ENCODE measurements around the gene NOS1AP. TPM values are rescaled to one million over a fixed set of nuclear protein-coding genes. Genes with fewer than 3 reads are reported as not detected.

The NOS1AP gene
- total and polyA plus RNA-seq, 3 experiments from 2014 or later: 0.07 TPM; not detected in 2

GRCh38 chr1:162134646-162135045, 65.2 kb downstream of the NOS1AP start:
- ChIA-PET POLR2A (no interaction called here), CTCF (no interaction called here)
- H3K36me3 Mint-ChIP-seq: no peaks in the 10 kb centered on the region

GRCh38 chr1:162135271-162135775, 65.8 kb downstream of the NOS1AP start:
- Mint-ChIP-seq H3K9me3 (no peaks in the 10 kb centered on the region), H3K27ac (no peak overlapping the region), H3K36me3 (no peaks in the 10 kb centered on the region), H3K4me1 (peaks cover 0 to 2% (median 0%) of the 10 kb centered on the region in 3 donors), H3K4me3 (no peak overlapping the region), H3K27me3 (peaks cover 18 to 55% of the 10 kb centered on the region in 2 donors)
- no peak for DNase-seq
- CTCF ChIA-PET: no interaction called here
- Histone ChIP-seq H3K4me1 (ENCODE audit: insufficient read depth, low read length) (no peaks in the 10 kb centered on the region), H3K9me3 (ENCODE audit: low read length) (no peaks in the 10 kb centered on the region), H3K4me3 (ENCODE audit: low read length) (no peak overlapping the region), H3K27me3 (ENCODE audit: insufficient read depth, low read length, poor library complexity, severe bottlenecking) (peaks cover 5% of the 10 kb centered on the region), H3K36me3 (ENCODE audit: insufficient read depth, low read length) (no peaks in the 10 kb centered on the region), H3K27ac (ENCODE audit: low read depth, low read length) (no peak overlapping the region)
- POLR2A ChIA-PET: no interaction called here

More at GRCh38 chr1:162134646-162135045, 65.2 kb downstream of the NOS1AP start:
- no peak overlapping the region for H3K4me3 ChIP-seq (ENCODE audit: low read length)
- H3K36me3 ChIP-seq (ENCODE audit: insufficient read depth, low read length): no peaks in the 10 kb centered on the region
- H3K4me1 ChIP-seq (ENCODE audit: insufficient read depth, low read length): no peaks in the 10 kb centered on the region
- Mint-ChIP-seq H3K9me3 (no peaks in the 10 kb centered on the region), H3K4me1 (peaks cover 0 to 2% (median 0%) of the 10 kb centered on the region in 3 donors), H3K27me3 (peaks cover 16 to 62% of the 10 kb centered on the region in 2 donors), H3K4me3 (no peak overlapping the region), H3K27ac (no peak overlapping the region)
- H3K27me3 ChIP-seq (ENCODE audit: insufficient read depth, low read length, poor library complexity, severe bottlenecking): peaks cover 5% of the 10 kb centered on the region
- H3K27ac ChIP-seq (ENCODE audit: low read depth, low read length): no peak overlapping the region
- no peak for DNase-seq
- H3K9me3 ChIP-seq (ENCODE audit: low read length): no peaks in the 10 kb centered on the region

GRCh38 chr1:162136760-162137159, 67.3 kb downstream of the NOS1AP start:
- Mint-ChIP-seq H3K36me3 (no peaks in the 10 kb centered on the region), H3K4me3 (no peak overlapping the region), H3K27me3 (peaks cover 16 to 46% of the 10 kb centered on the region in 2 donors), H3K9me3 (no peaks in the 10 kb centered on the region), H3K4me1 (peaks cover 0 to 2% (median 0%) of the 10 kb centered on the region in 3 donors), H3K27ac (no peak overlapping the region)
- ChIA-PET POLR2A (no interaction called here), CTCF (no interaction called here)
- DNase-seq: no peak
- Histone ChIP-seq H3K27ac (ENCODE audit: low read depth, low read length) (no peak overlapping the region), H3K9me3 (ENCODE audit: low read length) (no peaks in the 10 kb centered on the region), H3K27me3 (ENCODE audit: insufficient read depth, low read length, poor library complexity, severe bottlenecking) (peaks cover 5% of the 10 kb centered on the region), H3K4me1 (ENCODE audit: insufficient read depth, low read length) (no peaks in the 10 kb centered on the region), H3K4me3 (ENCODE audit: low read length) (no peak overlapping the region), H3K36me3 (ENCODE audit: insufficient read depth, low read length) (no peaks in the 10 kb centered on the region)

- Mint-ChIP-seq H3K36me3 (no peaks in the 10 kb centered on the region), H3K27me3 (peaks cover 16 to 45% of the 10 kb centered on the region in 2 donors), H3K4me3 (no peak overlapping the region), H3K9me3 (no peaks in the 10 kb centered on the region), H3K27ac (peak overlapping the region in 1 of 8 donors; percentile 2), H3K4me1 (peaks cover 0 to 2% (median 0%) of the 10 kb centered on the region in 3 donors)
- DNase-seq: no peak
- CTCF ChIA-PET: no interaction called here
- Histone ChIP-seq H3K27me3 (ENCODE audit: insufficient read depth, low read length, poor library complexity, severe bottlenecking) (no peaks in the 10 kb centered on the region), H3K36me3 (ENCODE audit: insufficient read depth, low read length) (no peaks in the 10 kb centered on the region), H3K27ac (ENCODE audit: low read depth, low read length) (no peak overlapping the region), H3K4me3 (ENCODE audit: low read length) (no peak overlapping the region), H3K9me3 (ENCODE audit: low read length) (no peaks in the 10 kb centered on the region), H3K4me1 (ENCODE audit: insufficient read depth, low read length) (no peaks in the 10 kb centered on the region)
- POLR2A ChIA-PET: no interaction called here
Observed at GRCh38 chr1:162137179-162137960, 67.9 kb downstream of the NOS1AP start.

- Mint-ChIP-seq H3K9me3 (no peaks in the 10 kb centered on the region), H3K4me1 (peaks cover 0 to 2% (median 0%) of the 10 kb centered on the region in 3 donors), H3K36me3 (no peaks in the 10 kb centered on the region), H3K4me3 (no peak overlapping the region), H3K27me3 (peaks cover 11 to 42% of the 10 kb centered on the region in 2 donors), H3K27ac (no peak overlapping the region)
- Histone ChIP-seq H3K27me3 (ENCODE audit: insufficient read depth, low read length, poor library complexity, severe bottlenecking) (no peaks in the 10 kb centered on the region), H3K9me3 (ENCODE audit: low read length) (no peaks in the 10 kb centered on the region), H3K27ac (ENCODE audit: low read depth, low read length) (no peak overlapping the region), H3K4me1 (ENCODE audit: insufficient read depth, low read length) (no peaks in the 10 kb centered on the region), H3K36me3 (ENCODE audit: insufficient read depth, low read length) (no peaks in the 10 kb centered on the region), H3K4me3 (ENCODE audit: low read length) (no peak overlapping the region)
- no peak for DNase-seq
- ChIA-PET POLR2A (no interaction called here), CTCF (no interaction called here)
Observed at GRCh38 chr1:162138112-162138511, 68.6 kb downstream of the NOS1AP start.

GRCh38 chr1:162138599-162139181, 69.2 kb downstream of the NOS1AP start:
- Histone ChIP-seq H3K36me3 (ENCODE audit: insufficient read depth, low read length) (no peaks in the 10 kb centered on the region), H3K4me1 (ENCODE audit: insufficient read depth, low read length) (no peaks in the 10 kb centered on the region), H3K4me3 (ENCODE audit: low read length) (no peak overlapping the region), H3K9me3 (ENCODE audit: low read length) (no peaks in the 10 kb centered on the region), H3K27ac (ENCODE audit: low read depth, low read length) (no peak overlapping the region), H3K27me3 (ENCODE audit: insufficient read depth, low read length, poor library complexity, severe bottlenecking) (no peaks in the 10 kb centered on the region)
- Mint-ChIP-seq H3K9me3 (no peaks in the 10 kb centered on the region), H3K4me1 (peaks cover 0 to 2% (median 0%) of the 10 kb centered on the region in 3 donors), H3K27me3 (peaks cover 11 to 39% of the 10 kb centered on the region in 2 donors), H3K36me3 (no peaks in the 10 kb centered on the region), H3K4me3 (no peak overlapping the region), H3K27ac (no peak overlapping the region)
- ChIA-PET POLR2A (no interaction called here), CTCF (no interaction called here)
- no peak for DNase-seq

GRCh38 chr1:162139211-162139610, 69.7 kb downstream of the NOS1AP start:
- Mint-ChIP-seq H3K27me3 (peaks cover 11 to 36% of the 10 kb centered on the region in 2 donors), H3K4me1 (peaks cover 0 to 2% (median 0%) of the 10 kb centered on the region in 3 donors), H3K27ac (no peak overlapping the region), H3K4me3 (no peak overlapping the region), H3K9me3 (no peaks in the 10 kb centered on the region), H3K36me3 (no peaks in the 10 kb centered on the region)
- no peaks in the 10 kb centered on the region for H3K9me3 ChIP-seq (ENCODE audit: low read length)
- H3K4me1 ChIP-seq (ENCODE audit: insufficient read depth, low read length): no peaks in the 10 kb centered on the region
- CTCF ChIA-PET: no interaction called here
- no peak overlapping the region for H3K4me3 ChIP-seq (ENCODE audit: low read length)
- no peaks in the 10 kb centered on the region for H3K36me3 ChIP-seq (ENCODE audit: insufficient read depth, low read length)
- H3K27ac ChIP-seq (ENCODE audit: low read depth, low read length): no peak overlapping the region
- POLR2A ChIA-PET: no interaction called here
- H3K27me3 ChIP-seq (ENCODE audit: insufficient read depth, low read length, poor library complexity, severe bottlenecking): no peaks in the 10 kb centered on the region
- no peak for DNase-seq

- DNase-seq: no peak
- no peaks in the 10 kb centered on the region for H3K36me3 Mint-ChIP-seq
- Histone ChIP-seq H3K4me3 (ENCODE audit: low read length) (no peak overlapping the region), H3K36me3 (ENCODE audit: insufficient read depth, low read length) (no peaks in the 10 kb centered on the region), H3K9me3 (ENCODE audit: low read length) (no peaks in the 10 kb centered on the region), H3K27ac (ENCODE audit: low read depth, low read length) (no peak overlapping the region), H3K27me3 (ENCODE audit: insufficient read depth, low read length, poor library complexity, severe bottlenecking) (peaks cover 4% of the 10 kb centered on the region), H3K4me1 (ENCODE audit: insufficient read depth, low read length) (no peaks in the 10 kb centered on the region)
- no peaks in the 10 kb centered on the region for H3K9me3 Mint-ChIP-seq
- CTCF ChIA-PET: no interaction called here
- H3K4me3 Mint-ChIP-seq: no peak overlapping the region
- H3K27me3 Mint-ChIP-seq: peaks cover 10 to 29% of the 10 kb centered on the region in 2 donors
- H3K27ac Mint-ChIP-seq: no peak overlapping the region
- POLR2A ChIA-PET: no interaction called here
- peaks cover 0 to 2% (median 0%) of the 10 kb centered on the region in 3 donors for H3K4me1 Mint-ChIP-seq
Observed at GRCh38 chr1:162141281-162142054, 72.0 kb downstream of the NOS1AP start.

All from CD8-positive, alpha-beta memory T cell (primary cell).